BE2C (cell line): ENCODE data around the gene FBXO44.

ENCODE experiments used
- DNase-seq: peaks from one replicate; pipeline ENCODE4 v3.0.0-alpha.2; 2020
- H3K27me3 ChIP-seq: fragments of 250-450 bp; sonication (Bioruptor Pico); 2 replicates; pipeline ENCODE4 v1.5.1; 2020; ENCODE audit warnings: mild to moderate bottlenecking
- H3K36me3 ChIP-seq: fragments of 250-450 bp; sonication (Bioruptor Pico); 2 replicates; pipeline ENCODE4 v1.5.1; 2020; ENCODE audit warnings: mild to moderate bottlenecking
- H3K4me1 ChIP-seq: fragments of 250-450 bp; sonication (Bioruptor Pico); 2 replicates; pipeline ENCODE4 v1.5.1; 2020
- H3K4me3 ChIP-seq: 2 replicates; pipeline ENCODE4 v1.5.1; 2011; ENCODE audit warnings: low read depth, low read length
- H3K9me3 ChIP-seq: fragments of 250-450 bp; sonication (Bioruptor Pico); 2 replicates; pipeline ENCODE4 v1.5.1; 2020
- TF ChIP-seq, protein P1 (sequence below): IDR thresholded peaks from 2 replicates; pipeline ENCODE4 v1.5.1; 2012; ENCODE audit warnings: mild to moderate bottlenecking, low read depth, low read length

Gene FBXO44

GRCh38 chr1:11707621-11708276 is 53.1 kb downstream of the FBXO44 start:
- Histone ChIP-seq H3K4me1 (peaks cover 10% of the 10 kb centered on the region), H3K36me3 (no peaks in the 10 kb centered on the region), H3K27me3 (no peaks in the 10 kb centered on the region), H3K4me3 (no peak overlapping the region), H3K9me3 (no peaks in the 10 kb centered on the region)
- TF ChIP-seq, protein P1, sequence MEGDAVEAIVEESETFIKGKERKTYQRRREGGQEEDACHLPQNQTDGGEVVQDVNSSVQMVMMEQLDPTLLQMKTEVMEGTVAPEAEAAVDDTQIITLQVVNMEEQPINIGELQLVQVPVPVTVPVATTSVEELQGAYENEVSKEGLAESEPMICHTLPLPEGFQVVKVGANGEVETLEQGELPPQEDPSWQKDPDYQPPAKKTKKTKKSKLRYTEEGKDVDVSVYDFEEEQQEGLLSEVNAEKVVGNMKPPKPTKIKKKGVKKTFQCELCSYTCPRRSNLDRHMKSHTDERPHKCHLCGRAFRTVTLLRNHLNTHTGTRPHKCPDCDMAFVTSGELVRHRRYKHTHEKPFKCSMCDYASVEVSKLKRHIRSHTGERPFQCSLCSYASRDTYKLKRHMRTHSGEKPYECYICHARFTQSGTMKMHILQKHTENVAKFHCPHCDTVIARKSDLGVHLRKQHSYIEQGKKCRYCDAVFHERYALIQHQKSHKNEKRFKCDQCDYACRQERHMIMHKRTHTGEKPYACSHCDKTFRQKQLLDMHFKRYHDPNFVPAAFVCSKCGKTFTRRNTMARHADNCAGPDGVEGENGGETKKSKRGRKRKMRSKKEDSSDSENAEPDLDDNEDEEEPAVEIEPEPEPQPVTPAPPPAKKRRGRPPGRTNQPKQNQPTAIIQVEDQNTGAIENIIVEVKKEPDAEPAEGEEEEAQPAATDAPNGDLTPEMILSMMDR: no peak
- DNase-seq: peak; percentile 85

DNA sequence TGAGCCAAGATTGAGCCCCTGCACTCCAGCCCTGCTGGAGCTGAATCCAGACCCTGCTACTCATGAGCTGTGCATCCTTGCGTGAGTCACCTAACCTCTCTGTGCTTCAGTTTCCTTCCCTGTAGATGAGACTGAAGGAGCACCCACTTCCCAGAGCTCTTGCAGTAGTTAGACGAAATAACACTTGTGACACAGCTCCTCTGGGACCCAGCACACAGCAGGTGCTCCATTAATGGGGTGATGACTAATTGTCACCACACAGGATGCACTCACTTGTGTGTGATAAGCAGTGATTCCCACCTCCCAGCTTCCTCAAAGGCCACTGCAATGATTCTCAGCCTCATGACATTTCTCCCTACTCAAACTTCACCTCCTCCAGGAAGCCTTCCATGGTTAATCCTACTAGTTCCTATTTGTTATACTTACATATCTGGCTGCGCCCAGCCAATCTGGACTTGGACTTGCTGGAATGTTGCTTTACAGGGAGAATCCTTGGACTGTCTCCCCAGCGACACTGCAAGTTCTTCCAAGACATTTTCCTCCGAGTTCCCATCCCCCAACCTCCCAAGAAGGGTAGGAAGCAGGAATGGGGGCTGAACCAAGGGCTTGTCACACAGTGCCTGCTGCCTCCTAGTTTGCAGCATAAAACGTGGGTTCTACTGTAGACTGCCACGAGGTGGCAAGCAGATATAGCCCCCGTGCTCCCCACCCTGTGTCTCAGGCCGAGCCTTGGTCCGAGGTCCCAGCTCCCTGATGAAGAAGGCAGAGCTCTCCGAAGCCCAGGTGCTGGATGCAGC is 54.1 kb downstream of the FBXO44 start:
- no peak for DNase-seq
- H3K4me1 ChIP-seq: peaks cover 10% of the 10 kb centered on the region
- H3K36me3 ChIP-seq: no peaks in the 10 kb centered on the region
- TF ChIP-seq, protein P1: no peak
- no peaks in the 10 kb centered on the region for H3K9me3 ChIP-seq
- H3K27me3 ChIP-seq: no peaks in the 10 kb centered on the region
- no peak overlapping the region for H3K4me3 ChIP-seq

GRCh38 chr1:11711490-11711889 is 56.8 kb downstream of the FBXO44 start:
- no peak overlapping the region for H3K4me3 ChIP-seq
- H3K4me1 ChIP-seq: peaks cover 10% of the 10 kb centered on the region
- no peak for DNase-seq
- TF ChIP-seq, protein P1: no peak
- no peaks in the 10 kb centered on the region for H3K27me3 ChIP-seq
- H3K36me3 ChIP-seq: no peaks in the 10 kb centered on the region
- no peaks in the 10 kb centered on the region for H3K9me3 ChIP-seq

GRCh38 chr1:11712285-11712684 is 57.6 kb downstream of the FBXO44 start:
- no peaks in the 10 kb centered on the region for H3K9me3 ChIP-seq
- no peak for DNase-seq
- TF ChIP-seq, protein P1: no peak
- H3K4me3 ChIP-seq: no peak overlapping the region
- peaks cover 7% of the 10 kb centered on the region; the same call in 1 of the 2 replicates for H3K4me1 ChIP-seq
- no peaks in the 10 kb centered on the region for H3K36me3 ChIP-seq
- H3K27me3 ChIP-seq: no peaks in the 10 kb centered on the region
